ENCODE data around the gene FZD1.
A peak's percentile ranks its signal among the peaks of the same experiment; 100 is the strongest.

Gene FZD1

GRCh38 chr7:91265693-91266066 is 1.4 kb downstream of the FZD1 start:
- no peak for DNase-seq

- DNase-seq: peak; percentile 58
Measured at GRCh38 chr7:91266067-91266688, 1.9 kb downstream of the FZD1 start.

- peak; percentile 63 for DNase-seq
Measured at GRCh38 chr7:91266689-91267090, 2.5 kb downstream of the FZD1 start.

GRCh38 chr7:91267171-91267955 is 3.1 kb downstream of the FZD1 start:
- peak; percentile 67 for DNase-seq

- no peak for DNase-seq
Measured at GRCh38 chr7:91270372-91270771, 6.1 kb downstream of the FZD1 start.

- no peak for DNase-seq
Measured at GRCh38 chr7:91276909-91277308, 12.7 kb downstream of the FZD1 start.

GRCh38 chr7:91280185-91280584 is 16.0 kb downstream of the FZD1 start:
- no peak for DNase-seq

GRCh38 chr7:91280604-91281003 is 16.4 kb downstream of the FZD1 start:
- DNase-seq: no peak

- no peak for DNase-seq
Measured at GRCh38 chr7:91285696-91286355, 21.6 kb downstream of the FZD1 start.

GRCh38 chr7:91286432-91286831 is 22.2 kb downstream of the FZD1 start:
- DNase-seq: no peak

- no peak for DNase-seq
Measured at GRCh38 chr7:91287371-91288084, 23.3 kb downstream of the FZD1 start.

- DNase-seq: peak; percentile 68
Measured at GRCh38 chr7:91288208-91288824, 24.1 kb downstream of the FZD1 start.

GRCh38 chr7:91289633-91290254 is 25.5 kb downstream of the FZD1 start:
- no peak for DNase-seq

- no peak for DNase-seq
Measured at GRCh38 chr7:91291302-91291701, 27.1 kb downstream of the FZD1 start.

- no peak for DNase-seq
Measured at GRCh38 chr7:91291902-91292301, 27.7 kb downstream of the FZD1 start.

- no peak for DNase-seq
Measured at GRCh38 chr7:91292506-91292905, 28.3 kb downstream of the FZD1 start.

- no peak for DNase-seq
Measured at GRCh38 chr7:91293136-91293535, 28.9 kb downstream of the FZD1 start.

GRCh38 chr7:91293840-91294239 is 29.6 kb downstream of the FZD1 start:
- DNase-seq: no peak

- no peak for DNase-seq
Measured at GRCh38 chr7:91294639-91295220, 30.5 kb downstream of the FZD1 start.

GRCh38 chr7:91295576-91295975 is 31.3 kb downstream of the FZD1 start:
- no peak for DNase-seq

- DNase-seq: no peak
Measured at GRCh38 chr7:91297939-91298338, 33.7 kb downstream of the FZD1 start.
